T-helper 9 cell (primary cell): ENCODE data around the gene DMGDH.

Experiments used
- DNase-seq: peaks from one replicate; pipeline ENCODE4 v3.0.0-alpha.2; 2020

Gene DMGDH

DNA sequence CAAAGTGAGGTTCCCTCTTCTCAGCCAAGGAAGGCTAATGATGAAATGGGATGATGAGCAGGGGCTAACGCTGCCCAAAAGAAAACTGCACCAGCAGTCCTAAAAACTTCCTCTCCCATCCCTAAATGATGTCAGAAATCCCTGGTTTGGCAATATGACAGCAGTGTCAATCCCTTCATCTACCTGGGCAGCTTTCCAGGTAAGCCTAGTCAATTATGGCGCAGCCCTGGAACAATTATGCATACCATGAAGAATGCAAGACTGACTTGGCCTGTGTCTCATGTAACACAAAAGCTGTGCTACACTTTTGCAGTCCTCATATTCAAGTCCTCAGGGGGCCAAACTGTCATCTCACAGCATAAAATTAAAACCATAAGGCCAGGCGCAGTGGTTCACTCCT lies 7.0 kb downstream of the DMGDH start:
- no peak for DNase-seq

DNA sequence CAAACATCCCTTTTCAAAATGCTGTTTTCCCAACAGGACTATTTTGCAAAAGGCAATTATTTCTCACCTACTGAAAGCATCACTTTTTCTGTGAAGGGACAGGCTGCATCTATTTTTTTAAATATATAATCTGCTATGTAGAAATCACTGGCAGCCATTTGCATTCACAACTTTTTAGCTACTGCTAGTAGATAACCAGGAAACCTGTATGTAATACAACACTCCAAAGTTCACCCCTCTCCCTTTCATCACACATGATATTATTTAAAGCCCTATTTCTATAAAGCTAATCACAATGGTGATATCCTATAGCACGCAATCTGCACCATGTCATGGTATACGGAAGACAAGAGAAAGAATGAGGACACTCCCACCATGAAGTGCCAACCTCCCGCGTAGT lies 9.8 kb downstream of the DMGDH start:
- no peak for DNase-seq

DNA sequence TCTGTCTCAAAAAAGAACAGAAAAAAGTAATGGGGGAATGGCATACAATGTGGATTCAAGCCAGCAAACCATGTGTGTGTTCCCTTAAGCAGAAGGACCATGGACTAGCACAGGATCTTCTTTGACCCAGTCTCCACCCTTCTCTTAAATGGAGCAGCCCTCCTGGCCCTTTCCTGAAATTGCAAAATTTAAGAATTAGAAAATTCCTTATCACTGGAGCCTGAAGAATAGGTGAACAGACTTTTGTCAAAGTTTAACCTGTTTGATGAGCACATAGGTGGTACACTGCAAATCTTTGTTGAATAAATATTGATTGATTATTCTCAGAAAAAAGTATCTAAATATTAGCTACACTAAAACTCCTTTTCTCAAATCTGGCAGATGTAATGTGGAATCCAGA lies 12.6 kb downstream of the DMGDH start:
- DNase-seq: no peak

DNA sequence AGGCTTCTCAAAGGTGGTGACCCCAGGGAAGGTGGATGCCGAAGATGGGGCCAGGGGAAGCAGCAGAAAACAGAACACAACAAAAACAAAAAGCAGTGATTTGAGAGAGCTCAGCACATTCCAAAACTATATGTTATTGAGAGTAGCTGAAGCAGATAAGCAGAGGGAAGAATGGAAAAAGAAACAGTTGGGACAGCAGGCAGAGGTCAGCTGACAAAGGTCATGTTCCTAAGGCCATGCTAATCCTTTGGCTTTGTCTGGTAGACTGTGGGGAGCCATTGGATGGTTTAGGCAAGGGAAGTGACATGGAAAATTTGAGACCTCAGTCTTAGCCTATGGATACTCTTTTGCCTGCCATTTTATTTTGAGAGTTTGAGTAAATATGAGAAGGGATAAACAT lies 14.5 kb downstream of the DMGDH start:
- no peak for DNase-seq

DNA sequence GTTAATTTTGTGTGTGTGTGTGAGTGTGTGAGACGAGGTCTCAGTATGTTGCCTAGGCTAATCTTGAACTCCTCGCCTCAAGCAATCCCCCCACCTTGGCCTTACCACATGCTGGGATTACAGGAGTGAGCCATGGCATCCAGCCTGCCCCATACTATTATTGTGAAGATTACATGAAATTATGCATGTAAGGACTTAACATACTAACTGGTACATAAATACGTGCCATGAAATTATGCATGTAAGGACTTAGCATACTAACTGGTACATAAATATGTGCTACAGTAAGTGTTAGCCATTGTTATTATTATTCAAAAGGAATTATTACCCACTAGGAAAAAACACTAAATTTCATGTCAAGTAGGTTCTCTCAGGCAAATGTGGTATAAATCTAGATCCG lies 16.2 kb downstream of the DMGDH start:
- no peak for DNase-seq

DNA sequence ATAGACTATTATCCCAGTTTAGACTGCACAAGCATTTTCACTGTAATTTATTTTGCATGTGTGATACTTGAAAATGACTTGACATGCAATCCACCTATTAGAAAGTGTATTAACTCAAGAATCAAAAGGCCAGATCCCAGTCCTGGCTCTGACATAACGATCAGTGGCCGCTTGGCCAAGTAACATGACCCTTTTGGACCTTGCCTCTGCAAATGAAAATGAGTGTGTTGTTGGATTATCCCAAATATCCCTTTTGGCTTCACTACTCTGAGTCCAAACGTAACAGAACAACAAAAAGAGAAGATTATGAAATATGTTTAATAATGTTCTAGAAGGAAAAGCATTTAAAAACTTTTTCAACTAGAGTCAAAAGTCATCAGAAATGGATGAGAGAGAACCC lies 19.0 kb downstream of the DMGDH start:
- DNase-seq: no peak

DNA sequence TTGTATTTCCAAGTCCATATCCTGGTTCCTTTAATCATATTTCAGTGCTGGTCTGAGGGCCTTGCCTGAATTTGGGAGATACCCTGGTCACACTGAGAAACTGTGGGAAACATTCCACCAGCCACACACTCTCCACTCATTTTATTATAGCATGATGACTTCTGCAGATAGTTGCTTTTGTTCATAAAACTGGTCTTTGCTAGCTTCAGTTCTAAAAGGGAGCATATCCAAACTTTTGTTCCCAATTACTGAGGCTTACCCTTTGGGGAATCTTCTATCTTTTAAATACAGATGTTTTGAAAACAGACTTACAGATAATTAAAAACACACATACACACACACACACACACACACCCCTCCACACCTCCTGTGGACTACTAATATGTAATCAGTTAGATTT lies 21.0 kb downstream of the DMGDH start:
- no peak for DNase-seq

DNA sequence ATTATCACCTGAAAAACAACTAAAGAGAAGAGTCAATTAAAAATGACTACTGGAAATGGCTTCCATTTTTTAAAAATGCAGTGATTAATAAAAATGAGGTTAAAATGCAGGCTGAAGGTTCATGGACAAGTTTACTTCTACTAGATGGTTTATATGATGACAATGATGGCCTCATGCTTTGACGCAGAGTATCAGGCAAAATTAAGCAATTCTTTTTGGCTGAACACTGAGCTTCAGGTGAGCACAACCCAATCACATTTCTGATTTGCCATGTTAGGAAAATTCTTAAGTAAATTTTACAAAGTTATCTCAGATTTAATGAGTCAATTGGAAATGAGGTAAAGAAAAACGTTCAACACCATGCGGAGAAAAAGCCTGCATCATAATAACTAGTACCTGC lies 22.3 kb downstream of the DMGDH start:
- DNase-seq: no peak

DNA sequence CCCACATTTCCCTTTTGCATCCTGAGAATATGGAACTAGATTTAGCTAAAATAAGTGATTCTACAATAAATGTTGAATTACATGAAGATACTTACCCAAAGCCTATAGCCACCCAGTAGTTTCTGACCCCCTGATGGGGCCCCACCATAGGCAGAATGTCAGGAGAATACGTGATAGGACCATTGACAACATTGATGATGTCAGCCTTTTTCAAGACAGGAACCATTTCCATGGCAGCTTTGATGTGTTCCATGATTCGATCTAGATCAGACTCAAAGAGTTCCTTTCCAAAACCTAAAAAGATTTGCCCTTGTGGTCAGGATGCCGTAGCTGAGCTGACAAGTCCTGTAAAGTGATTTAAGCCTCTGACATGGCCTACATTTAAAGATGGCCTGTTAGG lies 27.3 kb downstream of the DMGDH start:
- DNase-seq: no peak

DNA sequence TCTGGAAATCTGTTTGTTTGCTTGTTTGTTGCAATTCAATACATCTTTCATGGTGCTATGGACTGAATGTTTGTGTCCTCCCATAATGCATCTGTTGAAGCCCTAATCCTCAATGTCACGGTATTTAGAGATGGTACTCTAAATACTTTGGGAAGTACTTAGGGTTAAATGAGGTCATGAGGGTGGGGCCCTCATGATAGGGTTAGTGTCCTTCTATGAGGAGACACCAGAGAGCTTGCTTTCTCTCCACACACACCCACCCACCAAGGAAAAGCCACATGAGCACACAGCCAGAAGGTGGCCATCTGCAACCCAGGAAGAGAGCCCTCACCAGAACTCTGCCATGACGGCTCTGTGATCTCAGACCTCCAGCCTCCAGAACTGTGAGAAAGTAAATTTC lies 32.7 kb downstream of the DMGDH start:
- no peak for DNase-seq

DNA sequence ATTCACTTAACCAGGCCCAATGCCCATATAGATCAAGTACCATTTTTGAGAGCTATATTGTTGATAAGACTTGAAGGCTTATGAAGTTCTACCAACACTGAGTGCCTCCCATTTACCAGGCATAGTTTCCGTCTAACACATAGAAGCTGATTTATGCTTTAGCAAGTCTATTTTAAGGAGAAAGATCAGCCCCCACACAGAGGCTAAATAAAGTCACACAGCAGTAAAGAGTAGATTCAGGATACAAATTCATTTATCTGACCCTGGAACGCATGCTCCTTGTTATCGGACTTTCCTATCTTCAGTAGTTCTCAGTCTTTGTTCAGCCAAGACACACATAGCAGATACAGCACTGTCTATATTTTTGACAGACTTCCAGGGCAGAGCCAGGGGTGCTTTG lies 34.2 kb downstream of the DMGDH start:
- no peak for DNase-seq

DNA sequence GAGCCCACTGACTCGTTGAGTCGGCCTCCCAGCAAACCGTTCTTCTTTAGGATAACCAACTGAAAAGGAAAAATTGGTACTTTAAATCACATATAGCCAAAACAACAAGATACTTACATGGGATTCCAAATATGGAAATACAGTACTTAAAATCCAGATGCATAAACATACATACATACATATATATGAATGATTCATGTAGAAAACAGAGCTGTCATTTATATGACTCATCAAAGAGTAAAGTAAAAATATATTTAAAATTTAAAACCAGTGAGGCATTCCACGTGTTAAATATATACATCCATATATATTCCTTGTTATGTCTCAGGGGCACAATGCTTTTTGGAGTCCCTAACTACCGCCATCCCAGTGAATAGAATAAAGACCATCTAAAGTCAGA lies 36.7 kb downstream of the DMGDH start:
- no peak for DNase-seq

DNA sequence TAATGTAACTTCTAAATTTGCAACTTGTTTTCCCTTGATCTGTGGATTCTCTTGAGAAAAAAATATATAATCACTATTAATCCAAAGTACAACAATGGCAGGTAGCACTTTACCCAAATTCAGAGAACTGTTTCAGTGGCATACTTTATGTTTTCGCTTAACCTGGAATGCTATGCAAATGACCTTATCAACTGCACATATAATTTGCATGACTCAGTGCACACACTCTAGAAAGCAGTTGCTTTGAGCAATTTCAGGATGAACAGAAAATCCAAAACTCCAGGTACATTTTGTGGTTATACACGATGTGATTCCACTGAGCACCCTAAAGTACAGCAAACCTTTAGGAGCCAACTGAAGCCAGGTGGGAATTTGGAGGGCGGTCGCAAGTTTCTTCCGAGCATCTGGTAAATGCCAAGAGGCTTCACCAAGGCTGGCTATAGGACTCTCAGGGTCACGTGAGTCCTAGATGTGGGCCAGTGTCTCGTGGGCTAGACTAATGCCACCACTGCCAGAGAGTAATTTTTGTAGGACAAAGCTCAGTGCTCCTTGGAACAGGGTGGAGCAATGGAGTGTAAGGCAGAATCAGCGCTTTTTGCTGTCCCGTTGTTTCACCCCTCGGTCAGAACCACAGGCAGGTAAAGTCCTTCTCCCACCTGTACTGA lies 37.3 kb downstream of the DMGDH start:
- DNase-seq: no peak

DNA sequence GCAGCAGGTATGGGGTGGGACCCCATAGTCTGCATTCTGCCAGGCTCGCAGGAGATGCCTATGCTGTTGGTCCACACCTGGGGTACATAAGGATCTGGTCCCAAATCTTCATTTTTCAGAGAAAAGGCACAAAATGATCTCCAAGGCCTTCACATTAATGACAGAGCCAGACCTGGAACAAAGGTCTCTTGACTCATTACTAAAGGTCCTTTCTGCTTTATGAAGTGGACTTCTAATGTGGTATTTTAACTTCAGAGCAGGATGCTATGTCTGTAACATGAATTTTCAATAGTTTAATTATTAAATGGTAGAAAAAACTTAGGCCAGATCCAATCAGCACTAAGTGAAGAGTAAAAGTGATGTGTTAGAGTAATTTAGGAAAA lies 38.0 kb downstream of the DMGDH start:
- no peak for DNase-seq

DNA sequence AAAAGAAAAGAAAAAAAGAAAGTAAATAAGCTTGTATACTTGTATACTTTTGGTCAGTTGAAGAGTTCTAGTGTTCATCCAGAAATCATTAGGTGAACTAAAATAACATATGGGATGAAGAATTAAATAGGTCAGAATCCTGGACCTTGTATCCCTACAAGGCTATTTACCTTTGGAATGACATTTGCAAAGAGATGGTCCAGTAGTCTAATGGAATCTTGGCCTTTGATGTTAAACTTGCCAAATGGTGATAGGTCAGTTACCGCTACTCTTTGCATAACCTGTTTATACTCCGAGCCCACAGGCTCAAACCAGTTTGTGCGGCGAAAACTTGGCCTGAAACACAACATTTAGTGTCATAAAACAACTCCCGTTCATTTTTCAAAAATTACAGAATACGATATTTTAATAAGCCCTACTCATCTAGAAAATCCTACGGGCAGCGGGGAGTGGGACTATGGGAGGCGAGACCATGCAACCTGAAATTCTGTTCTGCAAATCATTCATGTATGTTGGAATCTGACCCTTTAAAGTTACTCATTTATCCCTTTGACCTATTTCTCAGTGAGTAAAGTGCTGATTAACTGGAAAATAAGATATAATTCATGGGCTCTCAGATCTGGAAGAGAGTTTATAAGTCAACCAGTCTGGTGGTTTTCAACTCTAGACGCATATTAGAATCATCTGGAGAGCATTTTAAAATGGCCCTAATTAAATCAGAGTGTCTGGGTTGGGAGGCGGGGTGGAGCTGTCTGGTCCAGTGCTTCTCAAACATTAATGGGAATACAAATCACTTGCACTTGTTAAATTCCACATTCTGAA lies 38.6 kb downstream of the DMGDH start:
- DNase-seq: no peak

DNA sequence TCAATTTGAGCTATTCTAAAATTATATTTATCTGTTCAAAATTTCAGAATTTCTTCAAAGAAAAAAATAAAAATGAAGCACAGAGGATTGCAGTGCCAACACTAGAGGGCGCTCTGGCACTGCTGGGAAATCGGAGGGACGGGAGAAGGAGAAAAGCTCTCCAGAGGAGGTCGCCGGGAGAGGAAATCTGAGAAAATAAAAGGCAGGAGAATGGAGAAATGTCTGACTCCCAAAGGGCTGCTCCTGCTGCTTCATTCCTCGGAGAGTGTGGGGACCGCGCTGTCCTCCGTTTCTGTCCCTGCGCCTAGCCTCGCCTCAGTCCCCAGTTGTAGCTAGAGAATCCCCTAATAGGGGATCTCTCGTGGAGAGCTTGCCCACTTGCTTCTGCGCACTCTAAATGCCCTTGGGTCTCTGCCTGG lies 44.4 kb downstream of the DMGDH start:
- DNase-seq: peak; percentile 53

DNA sequence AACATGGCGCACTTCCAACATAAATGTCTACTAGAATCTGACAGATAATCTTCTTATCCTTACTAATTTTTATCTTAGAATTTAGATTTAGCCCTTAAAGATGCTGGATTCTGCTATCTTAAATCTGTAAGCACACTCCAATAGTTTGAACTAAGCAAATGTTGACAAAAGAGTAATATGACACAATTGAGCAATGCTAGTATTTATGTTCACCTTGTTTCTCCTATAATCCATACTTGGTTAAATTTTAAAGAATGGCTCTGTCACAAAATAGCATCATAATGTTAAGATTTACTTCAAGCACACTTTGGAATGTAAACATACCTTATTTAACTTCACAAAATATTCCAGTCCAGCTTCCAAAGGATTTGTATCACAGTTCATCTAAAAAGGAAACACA lies 45.5 kb downstream of the DMGDH start:
- DNase-seq: no peak

DNA sequence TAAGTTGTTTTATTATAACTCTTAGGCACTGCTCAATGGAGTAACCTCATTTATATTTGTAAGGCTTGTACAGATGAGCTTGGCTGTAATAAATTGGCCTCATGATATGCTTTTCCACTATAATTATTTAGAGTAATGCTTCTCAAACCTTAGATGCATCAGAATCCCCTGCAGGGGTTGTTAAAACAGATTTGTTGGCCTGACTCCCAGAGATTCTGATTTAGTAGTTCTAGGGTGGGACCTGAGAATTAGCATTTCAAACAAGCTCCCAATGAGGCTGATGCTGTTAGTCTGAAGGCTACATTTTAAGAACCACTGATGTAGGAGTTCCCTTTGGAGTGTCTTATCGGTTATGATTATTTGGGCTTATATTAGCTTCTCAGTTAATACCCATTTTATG lies 46.1 kb downstream of the DMGDH start:
- no peak for DNase-seq

DNA sequence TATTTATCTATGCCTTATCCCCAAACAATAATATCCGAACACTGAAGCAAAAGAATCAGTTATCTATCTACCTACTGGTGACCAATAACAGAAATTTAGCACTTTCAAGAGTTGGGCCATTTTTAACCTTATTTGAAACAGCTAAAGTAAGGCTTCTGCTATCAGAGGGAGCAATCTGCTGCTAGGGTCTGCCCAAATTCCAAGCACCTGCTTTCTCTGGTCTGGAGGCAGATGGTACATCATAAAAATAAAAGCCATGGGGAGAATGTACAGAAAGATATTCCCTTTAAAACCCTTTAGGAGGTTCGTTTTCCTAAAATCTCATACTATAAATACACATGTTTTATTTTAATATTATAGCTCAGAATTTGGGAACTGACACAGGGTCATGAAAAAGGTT lies 46.7 kb downstream of the DMGDH start:
- DNase-seq: no peak

DNA sequence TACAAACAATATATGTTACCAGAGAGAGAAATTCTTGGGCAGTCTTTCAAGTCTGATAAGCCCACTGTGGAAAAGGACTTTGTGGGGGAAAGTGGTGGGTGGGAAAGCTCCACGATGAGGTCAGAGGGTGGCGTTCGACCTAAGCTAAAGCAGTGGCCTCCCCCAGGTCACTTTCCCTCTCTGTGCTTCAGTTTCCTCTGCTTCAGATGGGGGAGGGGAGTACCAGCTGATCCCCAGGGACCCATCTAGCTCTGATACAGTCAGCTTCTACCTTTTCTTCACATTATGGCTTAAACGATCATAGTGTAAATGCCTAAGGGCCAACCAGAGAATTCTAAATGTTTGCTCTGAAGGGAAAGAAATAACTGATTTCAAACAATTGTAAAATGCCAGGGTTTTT lies 47.7 kb downstream of the DMGDH start:
- DNase-seq: no peak

DNA sequence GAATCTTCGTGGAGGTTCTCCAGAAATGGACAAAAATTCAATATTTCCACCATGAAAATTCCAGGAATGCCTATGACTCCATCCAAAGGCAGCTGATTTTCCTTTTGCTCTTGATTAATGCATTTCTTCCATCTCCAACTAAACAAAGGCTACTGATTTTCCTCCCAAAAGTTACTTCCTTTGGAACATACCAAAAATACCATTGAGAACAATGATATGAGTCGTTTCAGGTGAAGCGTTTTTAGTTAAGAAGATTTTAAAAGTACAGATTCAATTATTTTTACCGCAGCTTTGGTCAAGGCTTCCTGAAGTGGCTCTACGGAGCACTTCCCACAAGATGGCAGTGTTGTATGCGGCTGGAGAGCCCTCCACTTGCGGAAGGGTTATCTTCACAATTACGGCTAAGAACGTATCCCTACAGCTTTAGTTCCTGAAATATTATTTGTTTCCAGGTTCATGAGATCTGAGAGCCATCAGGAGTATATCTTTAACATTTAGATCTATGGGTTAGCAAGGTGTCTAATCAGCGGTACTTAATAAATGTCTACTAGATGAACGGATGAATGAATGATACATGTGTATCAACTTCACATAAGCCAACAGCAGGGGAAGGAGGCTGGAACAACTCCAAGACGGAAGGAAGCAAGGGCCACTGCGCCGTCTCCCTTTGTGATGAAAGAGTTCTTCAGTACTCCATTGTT lies 48.5 kb downstream of the DMGDH start:
- peak; percentile 4 for DNase-seq

DNA sequence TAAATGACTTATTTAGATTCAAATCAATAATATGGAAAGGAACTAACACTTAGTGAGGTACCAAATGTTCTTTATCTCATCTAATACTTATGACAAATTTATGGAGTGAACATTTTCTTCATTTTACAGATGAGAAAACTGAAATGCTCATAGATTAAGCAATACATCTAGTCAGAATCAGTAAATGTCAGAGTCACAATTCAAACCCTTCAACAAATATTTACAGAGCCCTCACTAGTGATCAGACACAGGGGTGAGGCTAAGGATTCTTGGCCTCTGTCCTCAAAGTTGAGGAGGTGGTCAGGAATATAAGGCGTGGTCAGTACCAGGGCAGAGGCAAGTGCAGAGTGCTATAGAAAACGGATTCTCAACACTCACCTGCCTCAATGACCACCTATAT lies 54.8 kb downstream of the DMGDH start:
- DNase-seq: no peak

DNA sequence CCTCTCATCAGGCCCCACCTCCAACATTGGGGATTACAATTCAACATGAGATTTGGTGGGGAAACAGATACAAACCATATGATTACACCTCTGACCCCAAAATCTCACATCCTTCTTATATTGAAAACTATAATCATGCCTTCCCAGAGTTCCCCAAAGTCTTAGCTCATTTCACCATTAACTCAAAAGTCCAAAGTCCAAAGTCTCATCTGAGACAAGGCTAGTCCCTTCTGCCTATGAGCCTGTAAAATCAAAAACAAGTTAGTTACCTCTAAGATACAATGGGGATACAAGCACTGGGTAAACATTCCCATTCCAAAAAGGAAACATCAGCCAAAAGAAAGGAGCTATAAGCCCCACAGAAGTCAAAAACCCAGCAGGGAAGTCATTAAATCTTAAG lies 57.6 kb downstream of the DMGDH start:
- DNase-seq: no peak

DNA sequence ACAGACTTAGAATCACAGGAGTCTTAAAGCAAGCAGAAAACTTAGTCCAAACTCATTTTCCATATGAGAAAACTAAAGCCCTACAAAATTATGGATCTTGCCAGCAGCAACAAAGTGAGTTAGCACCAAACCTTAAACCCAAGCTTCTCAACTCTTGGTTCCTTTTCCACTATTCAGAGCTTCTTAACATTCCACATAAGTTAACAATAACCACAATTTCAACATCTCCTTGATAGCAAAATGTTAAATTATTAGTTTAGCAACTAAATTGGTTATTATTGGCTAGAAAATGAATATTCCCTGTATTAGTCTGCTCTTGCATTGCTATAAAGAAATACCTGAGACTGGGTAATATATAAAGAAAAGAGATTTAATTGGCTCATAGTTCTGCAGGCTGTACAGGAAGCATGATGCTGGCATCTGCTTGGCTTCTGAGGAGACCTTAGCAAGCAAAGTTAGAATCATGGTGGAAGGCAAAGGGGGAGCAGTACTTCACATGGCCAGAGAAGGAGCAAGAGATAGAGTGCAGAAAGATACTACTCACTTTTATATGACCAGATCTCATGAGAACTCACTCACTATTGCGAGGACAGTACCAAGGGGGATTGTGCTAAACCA lies 58.1 kb downstream of the DMGDH start:
- DNase-seq: no peak
